ENCODE data around the gene NRG3. TPM values are rescaled to one million over a fixed set of nuclear protein-coding genes. Genes with fewer than 3 reads are reported as not detected.

The NRG3 gene
- total and polyA plus RNA-seq, 8 donors = 0.14 to 0.59 (median 0.25) TPM; not detected in 2

- no peak for ATAC-seq
- H3K9me3 ChIP-seq = no peaks in the 10 kb centered on the region
Measured at GRCh38 chr10:82075605-82076004, 200.6 kb downstream of the NRG3 start.

DNA sequence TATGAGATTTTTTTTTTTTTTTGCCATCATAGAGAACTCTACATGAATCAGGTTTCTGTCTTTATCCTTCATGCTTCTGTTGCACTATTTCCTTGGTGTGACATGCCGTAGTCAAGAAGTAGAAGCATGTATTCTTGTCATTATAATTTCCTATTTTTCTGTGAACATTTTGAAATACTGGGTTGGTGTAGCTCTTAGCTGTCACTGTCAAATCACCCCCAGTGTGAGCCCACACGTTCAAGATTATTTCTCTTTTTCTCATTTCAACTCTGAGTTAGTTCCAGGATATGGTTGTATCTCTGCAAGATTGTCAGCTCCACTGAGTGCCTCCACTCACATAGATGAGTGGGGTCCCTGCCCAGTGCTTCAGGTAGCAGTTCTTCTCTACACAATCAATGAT is 209.5 kb downstream of the NRG3 start:
- Histone ChIP-seq H3K27ac (no peak overlapping the region), H3K9me3 (no peaks in the 10 kb centered on the region), H3K36me3 (no peaks in the 10 kb centered on the region), H3K27me3 (no peaks in the 10 kb centered on the region), H3K4me3 (no peak overlapping the region), H3K4me1 (no peaks in the 10 kb centered on the region)
- 68 to 77% methylated on average over 2 of the region's 2 CpGs for WGBS, 2 donors
- DNase-seq (no peak), FAIRE-seq (no peak), ATAC-seq (no peak)
- TF ChIP-seq CTCF (IDR thresholded peaks at IDR 0.05) = no peak
- intact Hi-C loops (cut with DNase I) = no loop called here

More at GRCh38 chr10:82075605-82076004, 200.6 kb downstream of the NRG3 start:
- no peaks in the 10 kb centered on the region for H3K36me3 ChIP-seq
- intact Hi-C loops (cut with DNase I) = no loop called here
- DNase-seq (no peak), FAIRE-seq (no peak)
- no peak for TF ChIP-seq CTCF (IDR thresholded peaks at IDR 0.05)
- H3K4me3 ChIP-seq = no peak overlapping the region
- H3K27ac ChIP-seq = no peak overlapping the region
- H3K27me3 ChIP-seq = no peaks in the 10 kb centered on the region
- WGBS, 2 donors = 45 to 53% methylated on average over 3 of the region's 3 CpGs
- no peaks in the 10 kb centered on the region for H3K4me1 ChIP-seq

GRCh38 chr10:82084904-82085303 is 209.9 kb downstream of the NRG3 start:
- DNase-seq = no peak
- intact Hi-C loops (cut with DNase I) = no loop called here
- Histone ChIP-seq H3K4me1 (no peaks in the 10 kb centered on the region), H3K4me3 (no peak overlapping the region), H3K27ac (no peak overlapping the region), H3K9me3 (no peaks in the 10 kb centered on the region), H3K27me3 (no peaks in the 10 kb centered on the region), H3K36me3 (no peaks in the 10 kb centered on the region)
- ATAC-seq = no peak
- no peak for TF ChIP-seq CTCF (IDR thresholded peaks at IDR 0.05)
- FAIRE-seq = no peak
- 71 to 75% methylated on average over 7 of the region's 7 CpGs for WGBS, 2 donors

GRCh38 chr10:82089327-82089726 is 214.3 kb downstream of the NRG3 start:
- H3K9me3 ChIP-seq = no peaks in the 10 kb centered on the region
- H3K36me3 ChIP-seq = no peaks in the 10 kb centered on the region
- WGBS, 2 donors = 19 to 22% methylated on average over 2 of the region's 2 CpGs
- H3K4me1 ChIP-seq = no peaks in the 10 kb centered on the region
- H3K27ac ChIP-seq = no peak overlapping the region
- no peak overlapping the region for H3K4me3 ChIP-seq
- H3K27me3 ChIP-seq = peaks cover 0 to 4% (median 0%) of the 10 kb centered on the region in 4 donors
- TF ChIP-seq CTCF (IDR thresholded peaks at IDR 0.05) = no peak
- intact Hi-C loops (cut with DNase I) = no loop called here
- FAIRE-seq = no peak
- DNase-seq = no peak
- no peak for ATAC-seq

GRCh38 chr10:82091413-82091812 is 216.4 kb downstream of the NRG3 start:
- no peak for TF ChIP-seq CTCF (IDR thresholded peaks at IDR 0.05)
- Histone ChIP-seq H3K4me1 (no peaks in the 10 kb centered on the region), H3K36me3 (no peaks in the 10 kb centered on the region), H3K27me3 (peaks cover 0 to 4% (median 0%) of the 10 kb centered on the region in 4 donors), H3K4me3 (no peak overlapping the region), H3K27ac (no peak overlapping the region), H3K9me3 (no peaks in the 10 kb centered on the region)
- ATAC-seq (no peak), DNase-seq (no peak), FAIRE-seq (no peak)
- WGBS, 2 donors = 41 to 45% methylated on average over 4 of the region's 4 CpGs
- intact Hi-C loops (cut with DNase I) = no loop called here
